ENCODE data around the gene CDH15.

The CDH15 gene

GRCh38 chr16:89187032-89187769 is 15.7 kb downstream of the CDH15 start (continued):
- TF ChIP-seq, protein P1, sequence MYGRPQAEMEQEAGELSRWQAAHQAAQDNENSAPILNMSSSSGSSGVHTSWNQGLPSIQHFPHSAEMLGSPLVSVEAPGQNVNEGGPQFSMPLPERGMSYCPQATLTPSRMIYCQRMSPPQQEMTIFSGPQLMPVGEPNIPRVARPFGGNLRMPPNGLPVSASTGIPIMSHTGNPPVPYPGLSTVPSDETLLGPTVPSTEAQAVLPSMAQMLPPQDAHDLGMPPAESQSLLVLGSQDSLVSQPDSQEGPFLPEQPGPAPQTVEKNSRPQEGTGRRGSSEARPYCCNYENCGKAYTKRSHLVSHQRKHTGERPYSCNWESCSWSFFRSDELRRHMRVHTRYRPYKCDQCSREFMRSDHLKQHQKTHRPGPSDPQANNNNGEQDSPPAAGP (tag by site-specific recombination; IDR thresholded peaks at IDR 0.05) = no peak
- no peak for TF ChIP-seq ZNF658 (tag by site-specific recombination; IDR thresholded peaks at IDR 0.05)
- no peak for TF ChIP-seq ZNF707 (tag by site-specific recombination; IDR thresholded peaks at IDR 0.05)
- TF ChIP-seq BCL11A (tag by site-specific recombination; IDR thresholded peaks at IDR 0.05; ENCODE audit: low read depth) = 0 out of 2 replicates have a peak, but pooled peaks have one; percentile 26
- TF ChIP-seq ZNF521 (tag by site-specific recombination; IDR thresholded peaks at IDR 0.05) = no peak
- TF ChIP-seq ZNF639 (tag by site-specific recombination; IDR thresholded peaks at IDR 0.05) = no peak
- 0 out of 2 replicates have a peak, but pooled peaks have one; percentile 23 for TF ChIP-seq PATZ1 (tag by site-specific recombination; IDR thresholded peaks at IDR 0.05)
- TF ChIP-seq HOXD13 (CRISPR knock-in tag; IDR thresholded peaks at IDR 0.05; ENCODE audit: borderline replicate concordance) = no peak
- TF ChIP-seq ZBTB44 (tag by site-specific recombination; IDR thresholded peaks at IDR 0.05) = no peak
- TF ChIP-seq ZNF544 (tag by site-specific recombination; IDR thresholded peaks at IDR 0.05) = no peak
- no peak for TF ChIP-seq ZNF791 (tag by site-specific recombination; IDR thresholded peaks at IDR 0.05)
- TF ChIP-seq ZNF837 (tag by site-specific recombination; IDR thresholded peaks at IDR 0.05) = no peak
- TF ChIP-seq OSR2 (tag by site-specific recombination; IDR thresholded peaks at IDR 0.05) = no peak
- TF ChIP-seq, protein P2, sequence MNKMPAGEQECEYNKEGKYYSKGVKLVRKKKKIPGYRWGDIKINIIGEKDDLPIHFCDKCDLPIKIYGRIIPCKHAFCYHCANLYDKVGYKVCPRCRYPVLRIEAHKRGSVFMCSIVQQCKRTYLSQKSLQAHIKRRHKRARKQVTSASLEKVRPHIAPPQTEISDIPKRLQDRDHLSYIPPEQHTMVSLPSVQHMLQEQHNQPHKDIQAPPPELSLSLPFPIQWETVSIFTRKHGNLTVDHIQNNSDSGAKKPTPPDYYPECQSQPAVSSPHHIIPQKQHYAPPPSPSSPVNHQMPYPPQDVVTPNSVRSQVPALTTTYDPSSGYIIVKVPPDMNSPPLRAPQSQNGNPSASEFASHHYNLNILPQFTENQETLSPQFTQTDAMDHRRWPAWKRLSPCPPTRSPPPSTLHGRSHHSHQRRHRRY (tag by site-specific recombination; IDR thresholded peaks at IDR 0.05) = no peak
- no peak for TF ChIP-seq ZFP3 (tag by site-specific recombination; IDR thresholded peaks at IDR 0.05; ENCODE audit: low read depth)
- TF ChIP-seq ZNF629 (tag by site-specific recombination; IDR thresholded peaks at IDR 0.05) = peak; percentile 30; the same call in 1 of the 2 replicates
- TF ChIP-seq ZNF621 (tag by site-specific recombination; IDR thresholded peaks at IDR 0.05) = no peak
- TF ChIP-seq ZBTB1 (tag by site-specific recombination; IDR thresholded peaks at IDR 0.05) = no peak
- TF ChIP-seq, protein P3, sequence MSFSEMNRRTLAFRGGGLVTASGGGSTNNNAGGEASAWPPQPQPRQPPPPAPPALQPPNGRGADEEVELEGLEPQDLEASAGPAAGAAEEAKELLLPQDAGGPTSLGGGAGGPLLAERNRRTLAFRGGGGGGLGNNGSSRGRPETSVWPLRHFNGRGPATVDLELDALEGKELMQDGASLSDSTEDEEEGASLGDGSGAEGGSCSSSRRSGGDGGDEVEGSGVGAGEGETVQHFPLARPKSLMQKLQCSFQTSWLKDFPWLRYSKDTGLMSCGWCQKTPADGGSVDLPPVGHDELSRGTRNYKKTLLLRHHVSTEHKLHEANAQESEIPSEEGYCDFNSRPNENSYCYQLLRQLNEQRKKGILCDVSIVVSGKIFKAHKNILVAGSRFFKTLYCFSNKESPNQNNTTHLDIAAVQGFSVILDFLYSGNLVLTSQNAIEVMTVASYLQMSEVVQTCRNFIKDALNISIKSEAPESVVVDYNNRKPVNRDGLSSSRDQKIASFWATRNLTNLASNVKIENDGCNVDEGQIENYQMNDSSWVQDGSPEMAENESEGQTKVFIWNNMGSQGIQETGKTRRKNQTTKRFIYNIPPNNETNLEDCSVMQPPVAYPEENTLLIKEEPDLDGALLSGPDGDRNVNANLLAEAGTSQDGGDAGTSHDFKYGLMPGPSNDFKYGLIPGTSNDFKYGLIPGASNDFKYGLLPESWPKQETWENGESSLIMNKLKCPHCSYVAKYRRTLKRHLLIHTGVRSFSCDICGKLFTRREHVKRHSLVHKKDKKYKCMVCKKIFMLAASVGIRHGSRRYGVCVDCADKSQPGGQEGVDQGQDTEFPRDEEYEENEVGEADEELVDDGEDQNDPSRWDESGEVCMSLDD (tag by site-specific recombination; IDR thresholded peaks at IDR 0.05) = no peak
- TF ChIP-seq ZBTB8A (tag by site-specific recombination; IDR thresholded peaks at IDR 0.05) = no peak
- TF ChIP-seq, protein P4, sequence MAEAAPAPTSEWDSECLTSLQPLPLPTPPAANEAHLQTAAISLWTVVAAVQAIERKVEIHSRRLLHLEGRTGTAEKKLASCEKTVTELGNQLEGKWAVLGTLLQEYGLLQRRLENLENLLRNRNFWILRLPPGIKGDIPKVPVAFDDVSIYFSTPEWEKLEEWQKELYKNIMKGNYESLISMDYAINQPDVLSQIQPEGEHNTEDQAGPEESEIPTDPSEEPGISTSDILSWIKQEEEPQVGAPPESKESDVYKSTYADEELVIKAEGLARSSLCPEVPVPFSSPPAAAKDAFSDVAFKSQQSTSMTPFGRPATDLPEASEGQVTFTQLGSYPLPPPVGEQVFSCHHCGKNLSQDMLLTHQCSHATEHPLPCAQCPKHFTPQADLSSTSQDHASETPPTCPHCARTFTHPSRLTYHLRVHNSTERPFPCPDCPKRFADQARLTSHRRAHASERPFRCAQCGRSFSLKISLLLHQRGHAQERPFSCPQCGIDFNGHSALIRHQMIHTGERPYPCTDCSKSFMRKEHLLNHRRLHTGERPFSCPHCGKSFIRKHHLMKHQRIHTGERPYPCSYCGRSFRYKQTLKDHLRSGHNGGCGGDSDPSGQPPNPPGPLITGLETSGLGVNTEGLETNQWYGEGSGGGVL (tag by site-specific recombination; IDR thresholded peaks at IDR 0.05) = no peak
- TF ChIP-seq, protein P5, sequence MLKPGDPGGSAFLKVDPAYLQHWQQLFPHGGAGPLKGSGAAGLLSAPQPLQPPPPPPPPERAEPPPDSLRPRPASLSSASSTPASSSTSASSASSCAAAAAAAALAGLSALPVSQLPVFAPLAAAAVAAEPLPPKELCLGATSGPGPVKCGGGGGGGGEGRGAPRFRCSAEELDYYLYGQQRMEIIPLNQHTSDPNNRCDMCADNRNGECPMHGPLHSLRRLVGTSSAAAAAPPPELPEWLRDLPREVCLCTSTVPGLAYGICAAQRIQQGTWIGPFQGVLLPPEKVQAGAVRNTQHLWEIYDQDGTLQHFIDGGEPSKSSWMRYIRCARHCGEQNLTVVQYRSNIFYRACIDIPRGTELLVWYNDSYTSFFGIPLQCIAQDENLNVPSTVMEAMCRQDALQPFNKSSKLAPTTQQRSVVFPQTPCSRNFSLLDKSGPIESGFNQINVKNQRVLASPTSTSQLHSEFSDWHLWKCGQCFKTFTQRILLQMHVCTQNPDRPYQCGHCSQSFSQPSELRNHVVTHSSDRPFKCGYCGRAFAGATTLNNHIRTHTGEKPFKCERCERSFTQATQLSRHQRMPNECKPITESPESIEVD (tag by site-specific recombination; IDR thresholded peaks at IDR 0.05) = no peak
- TF ChIP-seq, protein P6, sequence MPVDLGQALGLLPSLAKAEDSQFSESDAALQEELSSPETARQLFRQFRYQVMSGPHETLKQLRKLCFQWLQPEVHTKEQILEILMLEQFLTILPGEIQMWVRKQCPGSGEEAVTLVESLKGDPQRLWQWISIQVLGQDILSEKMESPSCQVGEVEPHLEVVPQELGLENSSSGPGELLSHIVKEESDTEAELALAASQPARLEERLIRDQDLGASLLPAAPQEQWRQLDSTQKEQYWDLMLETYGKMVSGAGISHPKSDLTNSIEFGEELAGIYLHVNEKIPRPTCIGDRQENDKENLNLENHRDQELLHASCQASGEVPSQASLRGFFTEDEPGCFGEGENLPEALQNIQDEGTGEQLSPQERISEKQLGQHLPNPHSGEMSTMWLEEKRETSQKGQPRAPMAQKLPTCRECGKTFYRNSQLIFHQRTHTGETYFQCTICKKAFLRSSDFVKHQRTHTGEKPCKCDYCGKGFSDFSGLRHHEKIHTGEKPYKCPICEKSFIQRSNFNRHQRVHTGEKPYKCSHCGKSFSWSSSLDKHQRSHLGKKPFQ (tag by site-specific recombination; IDR thresholded peaks at IDR 0.05) = no peak
- TF ChIP-seq ZNF223 (tag by site-specific recombination; IDR thresholded peaks at IDR 0.05) = no peak
